ENCODE measurements around the gene COX10. TPM values are rescaled to one million over a fixed set of nuclear protein-coding genes. Genes with fewer than 3 reads are reported as not detected.
"Not testable (repeated sequence)": the region's sequence is repeated elsewhere in the genome, so short reads cannot be mapped to it uniquely, and the experiment has no call there.

COX10 gene
- total RNA-seq, 1 donor from 2014 or later: 15.6 TPM

GRCh38 chr17:14168582-14168981, 99.3 kb downstream of the COX10 start:
- DNase-seq (ENCODE audit: extremely low read depth, low read depth, low spot score): no peak

- no peak for DNase-seq (ENCODE audit: extremely low read depth, low read depth, low spot score)
These were observed 100.0 kb downstream of the COX10 start for GRCh38 chr17:14169287-14169686.

DNA sequence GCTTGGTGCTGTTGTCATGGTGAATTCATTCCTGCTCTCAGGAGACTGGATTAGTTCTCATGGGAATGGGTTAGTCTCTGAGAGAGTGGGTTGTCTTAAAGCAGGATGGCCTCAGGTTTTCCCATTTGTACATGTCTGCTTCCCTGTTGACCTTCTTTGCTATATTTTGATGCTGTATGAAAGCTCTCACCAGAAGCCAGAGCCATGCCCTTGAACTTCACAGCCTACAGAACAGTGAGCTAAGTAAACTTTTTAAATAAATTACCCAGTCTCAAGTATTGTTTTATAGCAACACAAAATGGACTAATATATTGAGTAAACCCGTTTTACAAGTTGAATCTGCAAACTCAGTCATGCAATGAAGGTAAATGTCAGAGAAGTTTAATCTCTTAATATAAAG, 100.6 kb downstream of the COX10 start:
- DNase-seq (ENCODE audit: extremely low read depth, low read depth, low spot score): no peak

DNA sequence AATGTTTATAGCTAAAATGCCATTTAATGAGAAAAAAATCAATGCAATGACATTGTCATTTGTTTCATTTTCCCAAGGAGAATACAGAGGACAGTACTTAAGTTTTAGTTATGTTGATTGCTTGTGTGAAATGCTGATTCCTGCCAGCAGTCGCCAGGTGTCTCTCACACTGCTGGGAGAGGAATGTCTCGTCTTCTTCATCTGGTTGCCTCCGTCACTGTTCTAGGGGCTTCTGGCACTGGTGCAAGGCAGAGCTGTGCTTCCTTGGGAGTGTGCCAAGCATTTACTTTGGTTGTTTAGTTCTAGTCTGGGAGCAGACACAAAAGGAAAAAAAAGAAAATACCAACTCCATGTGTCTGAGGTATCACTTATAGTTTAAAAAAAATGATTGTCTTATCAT, 107.7 kb downstream of the COX10 start:
- DNase-seq (ENCODE audit: extremely low read depth, low read depth, low spot score): not testable (repeated sequence)

- not testable (repeated sequence) for DNase-seq (ENCODE audit: extremely low read depth, low read depth, low spot score)
These were observed 108.5 kb downstream of the COX10 start for GRCh38 chr17:14177801-14178200.

DNA sequence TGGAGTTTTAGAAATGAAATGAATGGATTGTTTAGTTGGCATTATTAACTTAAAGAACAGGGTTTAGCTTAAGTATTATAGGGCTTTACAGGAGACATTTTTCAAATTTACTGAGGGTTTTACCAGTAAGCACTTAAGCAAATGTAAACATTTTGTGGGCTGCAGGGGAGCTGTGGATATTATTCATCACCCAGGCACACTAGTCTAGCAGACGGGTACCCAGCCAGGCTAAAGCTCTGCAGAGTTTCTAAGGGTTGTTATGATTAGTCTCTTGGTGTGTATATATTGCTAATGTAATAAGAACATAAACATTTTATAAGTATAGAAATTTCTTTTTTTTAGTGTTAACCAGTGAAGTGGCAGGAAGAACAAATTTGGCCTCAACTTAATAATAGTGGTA, 110.6 kb downstream of the COX10 start:
- not testable (repeated sequence) for DNase-seq (ENCODE audit: extremely low read depth, low read depth, low spot score)

DNA sequence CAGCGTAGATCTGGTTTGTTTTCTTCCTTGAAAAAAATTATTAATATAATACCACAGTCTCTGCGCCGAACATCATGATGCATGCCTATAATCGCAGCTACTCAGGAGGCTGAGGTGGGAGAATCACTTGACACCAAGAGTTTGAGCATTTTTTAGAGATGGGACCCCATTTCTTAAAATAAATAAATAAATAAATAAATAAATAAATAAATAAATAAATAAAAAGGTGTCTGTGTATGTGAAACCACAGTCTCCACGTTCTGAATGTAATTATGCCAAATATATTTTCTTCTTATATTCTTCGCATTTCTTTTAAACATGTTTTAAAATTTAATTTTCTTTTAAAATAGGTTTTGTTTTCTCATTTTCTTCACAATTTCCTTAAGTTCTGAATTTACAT, 112.8 kb downstream of the COX10 start:
- DNase-seq (ENCODE audit: extremely low read depth, low read depth, low spot score): not testable (repeated sequence)

DNA sequence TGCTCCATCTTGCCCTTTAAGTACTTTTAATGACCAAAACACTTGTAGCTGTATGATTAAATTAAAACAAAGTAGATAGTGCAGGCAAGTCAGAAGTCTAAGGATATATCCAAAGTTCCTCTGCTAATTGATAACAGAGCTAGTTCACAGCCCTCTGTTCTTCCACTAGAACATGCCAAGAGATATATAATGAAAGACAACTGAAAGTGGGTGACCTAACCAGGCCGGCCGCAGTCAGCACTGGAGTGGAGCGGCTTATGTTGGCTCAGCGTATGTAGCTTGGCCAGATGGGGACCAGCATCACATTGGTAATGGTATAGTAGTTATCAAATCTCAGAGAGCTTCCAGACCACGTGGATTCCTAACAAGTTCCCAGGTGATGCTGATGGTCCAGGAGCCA, 115.2 kb downstream of the COX10 start:
- not testable (repeated sequence) for DNase-seq (ENCODE audit: extremely low read depth, low read depth, low spot score)

DNA sequence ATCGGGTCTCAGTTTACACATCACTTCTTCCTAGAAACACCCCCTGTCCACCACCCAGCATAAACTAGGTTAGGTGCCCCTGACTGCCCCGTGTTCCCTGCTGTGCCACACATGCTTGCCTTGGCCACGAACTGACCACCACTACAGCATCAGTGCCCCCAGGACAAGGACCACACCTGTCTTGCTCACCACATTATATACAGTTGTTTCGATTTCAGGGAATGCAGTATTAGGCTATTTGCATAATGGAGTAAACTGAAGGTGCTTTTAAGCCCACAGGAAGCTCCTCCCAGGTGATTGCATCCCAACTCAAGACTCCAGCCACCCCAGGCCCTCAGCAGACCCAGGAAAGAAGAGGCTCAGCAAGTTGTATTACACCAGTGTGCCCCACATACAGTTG, 117.1 kb downstream of the COX10 start:
- DNase-seq (ENCODE audit: extremely low read depth, low read depth, low spot score): not testable (repeated sequence)

- not testable (repeated sequence) for DNase-seq (ENCODE audit: extremely low read depth, low read depth, low spot score)
These were observed 121.5 kb downstream of the COX10 start for GRCh38 chr17:14190774-14191173.

DNA sequence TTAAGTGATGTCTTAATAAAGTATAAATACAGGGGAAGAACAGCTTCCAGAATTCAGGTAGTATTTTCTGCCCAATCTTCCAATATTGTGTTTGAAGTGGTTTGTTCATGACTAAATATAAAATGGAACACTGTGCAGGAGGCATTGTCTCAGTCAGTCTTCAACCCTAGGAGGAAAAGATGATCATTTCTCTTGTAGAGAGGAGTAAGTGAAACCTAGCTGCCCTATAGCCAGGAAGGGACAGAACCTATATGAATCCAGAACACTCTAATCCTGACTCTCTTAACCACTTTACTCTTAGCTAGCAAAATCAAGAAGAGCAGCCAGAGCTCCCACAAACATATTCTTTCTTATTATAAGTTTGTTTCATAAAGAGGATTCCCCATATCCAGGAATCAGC, 122.2 kb downstream of the COX10 start:
- DNase-seq (ENCODE audit: extremely low read depth, low read depth, low spot score): not testable (repeated sequence)

- DNase-seq (ENCODE audit: extremely low read depth, low read depth, low spot score): not testable (repeated sequence)
These were observed 122.7 kb downstream of the COX10 start for GRCh38 chr17:14192039-14192438.

DNA sequence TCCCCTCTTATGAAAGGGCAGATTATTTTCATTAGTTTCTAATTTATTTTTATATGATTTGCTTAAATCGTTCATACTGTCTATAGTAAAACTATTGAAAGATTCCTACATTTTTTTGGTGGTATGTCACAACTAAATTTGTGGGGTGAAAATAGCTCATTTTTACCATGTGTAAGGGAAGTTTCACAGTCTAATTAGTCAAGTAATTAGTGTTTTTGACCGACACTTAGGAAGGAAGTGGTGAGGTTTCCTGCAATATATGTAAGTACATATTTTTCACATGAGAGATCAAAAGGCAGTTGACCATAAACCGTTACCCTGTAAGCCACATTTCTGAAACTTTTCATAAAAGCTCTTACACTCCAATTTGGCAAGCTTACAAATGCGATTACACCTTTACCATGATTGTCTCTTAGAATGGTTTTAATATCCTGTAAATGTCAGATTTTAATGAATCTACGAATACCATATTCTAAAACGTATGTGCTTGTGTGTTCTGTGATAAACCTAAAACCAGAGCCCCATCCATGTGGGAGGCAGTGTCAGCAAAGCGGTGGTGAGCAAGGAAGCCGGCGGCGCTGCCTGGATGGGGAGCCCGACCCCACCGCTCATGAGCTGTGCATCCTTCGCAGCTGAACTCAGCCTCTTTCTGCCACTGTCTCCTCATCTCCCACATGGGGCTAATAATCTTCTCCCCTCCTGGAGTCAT, 123.5 kb downstream of the COX10 start:
- not testable (repeated sequence) for DNase-seq (ENCODE audit: extremely low read depth, low read depth, low spot score)

GRCh38 chr17:14196377-14196997, 127.2 kb downstream of the COX10 start:
- DNase-seq (ENCODE audit: extremely low read depth, low read depth, low spot score): no peak

GRCh38 chr17:14197057-14197456, 127.8 kb downstream of the COX10 start:
- no peak for DNase-seq (ENCODE audit: extremely low read depth, low read depth, low spot score)

DNA sequence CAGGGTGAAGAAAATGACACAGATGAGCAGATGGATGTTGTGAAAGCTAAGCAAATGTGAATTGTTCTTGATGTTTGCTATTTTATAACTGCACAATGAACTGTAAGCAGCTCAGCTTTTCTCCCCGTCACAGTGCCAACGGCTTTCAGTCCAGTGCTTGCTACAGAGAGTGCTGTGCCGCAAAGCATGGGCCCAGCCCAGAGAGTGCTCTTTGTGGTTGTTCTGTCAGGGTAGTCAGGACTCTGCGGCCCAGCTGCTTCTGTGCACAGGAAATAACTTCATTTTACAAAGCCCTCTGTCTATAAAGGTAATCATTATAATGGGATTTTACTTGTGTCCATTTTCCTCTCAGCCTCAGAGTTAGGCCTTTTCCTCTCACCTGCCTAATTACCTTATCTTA, 128.3 kb downstream of the COX10 start:
- DNase-seq (ENCODE audit: extremely low read depth, low read depth, low spot score): no peak

DNA sequence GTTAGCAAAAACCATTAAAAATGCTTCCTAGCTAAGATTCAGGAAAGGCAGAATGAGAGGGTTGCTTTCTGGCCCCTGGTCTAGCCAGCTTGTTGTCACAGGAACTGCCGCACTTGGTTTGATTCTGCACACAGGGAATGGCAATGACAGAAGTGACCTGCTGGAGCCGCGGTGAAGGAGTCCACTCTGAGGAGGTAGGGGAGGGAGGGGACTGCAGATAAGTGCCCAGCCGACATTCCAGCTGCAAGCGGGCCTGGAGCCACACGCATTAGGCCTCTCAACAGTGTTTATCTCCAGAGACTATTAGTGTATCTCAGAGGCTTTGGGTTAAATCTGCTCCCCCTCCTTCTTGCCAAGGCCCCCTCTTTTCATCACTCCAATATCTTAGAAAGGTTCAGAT, 128.7 kb downstream of the COX10 start:
- DNase-seq (ENCODE audit: extremely low read depth, low read depth, low spot score): no peak

GRCh38 chr17:14198575-14198974, 129.3 kb downstream of the COX10 start:
- no peak for DNase-seq (ENCODE audit: extremely low read depth, low read depth, low spot score)

DNA sequence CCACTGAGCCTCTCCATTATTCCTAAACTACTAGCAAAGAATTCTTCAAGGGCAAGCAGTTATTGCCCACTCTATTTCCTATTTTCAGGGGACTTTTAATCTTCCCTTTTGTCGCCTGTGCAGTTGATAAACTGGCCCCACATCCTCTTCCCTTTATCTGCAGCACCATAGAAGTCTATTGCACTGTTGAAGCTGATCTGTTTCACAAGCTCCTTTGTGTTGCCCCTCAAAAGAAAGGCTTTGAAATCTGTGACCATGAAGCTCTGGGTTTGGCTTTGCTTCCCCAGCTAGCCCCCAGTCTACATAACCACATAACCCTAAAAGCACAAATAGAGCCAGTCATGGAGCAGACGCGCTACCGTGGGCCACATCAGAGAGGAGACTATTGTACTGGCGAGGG, 130.3 kb downstream of the COX10 start:
- no peak for DNase-seq (ENCODE audit: extremely low read depth, low read depth, low spot score)

- no peak for DNase-seq (ENCODE audit: extremely low read depth, low read depth, low spot score)
These were observed 131.1 kb downstream of the COX10 start for GRCh38 chr17:14200354-14200753.

DNA sequence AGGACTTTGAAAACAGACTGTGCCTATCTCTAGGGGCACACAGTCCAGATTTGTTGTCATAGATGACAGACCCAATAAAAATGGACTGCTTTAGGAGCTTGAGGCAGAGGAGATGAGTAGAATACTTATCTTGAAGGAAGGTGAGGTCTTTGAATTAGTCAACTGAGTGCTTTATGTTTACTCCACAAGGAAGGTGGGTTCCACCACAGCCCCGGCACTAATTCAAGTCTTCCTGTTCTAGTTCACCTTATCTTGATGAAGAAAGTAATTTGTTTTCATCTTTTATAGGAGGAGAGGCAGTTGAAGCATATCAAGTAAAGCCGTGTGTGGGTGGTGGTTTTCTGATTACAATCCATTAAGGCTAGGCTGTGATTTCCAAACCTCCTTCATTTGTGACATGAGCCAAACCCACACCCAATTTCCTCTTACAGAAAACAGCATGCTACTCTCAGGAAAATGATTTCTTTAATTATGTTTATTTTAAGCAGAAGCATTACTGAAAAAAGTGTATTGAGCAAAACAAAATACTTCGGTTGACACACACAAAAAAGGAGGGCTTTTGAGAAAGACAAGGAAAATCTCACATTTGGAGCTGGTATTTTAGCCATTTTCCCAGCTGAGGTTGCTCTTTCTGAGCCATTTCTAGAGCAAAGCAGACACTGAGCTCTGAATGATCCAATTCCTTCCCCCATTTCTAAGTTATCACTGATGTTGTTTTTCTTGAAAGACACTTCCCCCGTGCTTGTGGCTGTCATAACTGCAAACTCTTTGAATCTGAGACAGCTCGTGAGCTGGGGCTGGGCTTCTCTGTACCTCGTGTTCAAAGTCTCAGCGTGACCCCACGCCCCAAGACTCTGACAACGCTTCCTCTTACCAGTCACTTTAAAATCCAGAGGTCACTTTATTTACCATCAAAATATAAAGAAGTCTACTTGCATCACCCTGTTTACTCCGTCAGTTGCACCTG, 132.0 kb downstream of the COX10 start:
- DNase-seq (ENCODE audit: extremely low read depth, low read depth, low spot score): no peak

Measured in glomerular endothelial cell (primary cell).